GM19372 (cell line): Measurements from ENCODE around the gene SLC25A26.
"Not testable (repeated sequence)": the region's sequence is repeated elsewhere in the genome, so short reads cannot be mapped to it uniquely, and the experiment has no call there.

Experiments used
- ATAC-seq: cut with Tn5 transposase; IDR thresholded peaks from one replicate; pipeline ENCODE4 v1.9.1; 2021; ENCODE audit warnings: mild to moderate bottlenecking, low read depth, moderate library complexity; ENCODE audit not compliant: unreplicated experiment

SLC25A26 gene

DNA sequence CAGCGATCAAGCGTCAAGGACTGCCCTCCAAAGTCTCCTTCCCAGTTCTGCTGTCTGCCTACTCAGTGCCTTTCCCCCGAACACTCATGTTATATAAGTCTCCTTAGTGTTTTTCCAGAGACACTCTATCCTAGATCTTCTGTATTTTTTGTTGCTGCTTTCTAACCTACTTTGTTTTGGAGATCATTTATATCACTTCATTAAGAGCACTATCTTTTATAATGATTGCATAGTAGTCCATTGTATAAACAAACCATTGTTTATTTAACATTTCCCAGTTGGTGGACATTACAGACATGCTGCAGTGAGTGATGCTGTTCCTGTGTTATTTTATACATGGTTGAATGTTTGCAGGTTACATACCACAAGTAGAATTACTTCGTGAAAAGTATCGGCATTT lies 47.1 kb downstream of the SLC25A26 start:
- ATAC-seq = no peak

DNA sequence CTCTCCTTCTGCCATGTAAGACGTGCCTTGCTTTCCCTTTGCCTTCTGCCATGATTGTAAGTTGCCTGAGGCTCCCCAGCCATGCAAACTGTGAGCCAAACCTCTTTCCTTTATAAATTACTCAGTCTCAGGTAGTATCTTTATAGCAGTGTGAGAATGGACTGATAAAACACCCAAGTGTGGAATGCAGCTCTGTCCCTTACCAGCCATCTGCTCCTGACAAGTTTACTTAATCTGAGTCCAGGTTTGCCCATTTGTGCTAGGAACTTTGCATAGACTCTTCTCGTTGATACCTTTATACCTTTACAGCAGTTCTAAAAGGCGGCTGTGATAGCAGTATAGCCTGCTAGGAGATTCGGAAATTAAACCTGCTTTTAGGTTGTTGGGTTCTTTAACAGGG lies 48.1 kb downstream of the SLC25A26 start:
- no peak for ATAC-seq

DNA sequence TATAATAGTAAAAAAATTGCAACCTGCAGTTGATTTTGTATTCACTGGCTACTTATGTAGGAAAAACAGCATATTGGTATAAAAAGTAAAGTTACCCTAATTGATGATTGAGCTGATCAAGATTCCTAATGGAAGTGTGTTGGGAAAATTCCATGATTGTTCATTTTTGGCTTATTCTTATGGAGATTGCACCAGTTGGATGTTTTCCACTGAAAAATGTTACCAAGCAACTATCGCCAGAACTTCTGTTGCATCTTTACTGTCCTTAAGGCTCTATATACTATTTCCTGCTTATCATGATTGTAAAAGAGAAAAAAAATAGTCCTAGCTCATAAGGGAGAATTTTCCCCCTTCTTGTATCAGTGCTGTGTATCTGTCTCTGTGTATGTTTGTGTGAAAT lies 48.6 kb downstream of the SLC25A26 start:
- no peak for ATAC-seq

DNA sequence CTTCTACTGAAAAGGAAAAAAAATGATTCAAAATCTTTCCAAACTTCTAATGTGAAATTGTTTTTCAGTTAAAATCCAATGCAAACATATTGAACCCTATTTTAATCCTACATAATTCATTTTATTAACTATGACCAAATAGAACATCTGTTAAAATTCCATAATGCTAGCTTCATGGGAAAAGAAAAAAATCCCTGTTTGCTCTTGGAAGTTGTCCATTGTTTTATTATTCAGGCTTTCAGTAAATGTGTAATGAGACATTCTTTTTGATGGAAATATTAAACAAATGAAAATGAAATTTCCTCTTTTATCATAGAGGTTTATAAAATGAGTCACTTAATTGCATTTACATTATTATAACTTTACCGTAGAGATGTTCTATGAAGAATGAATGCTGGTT lies 49.5 kb downstream of the SLC25A26 start:
- no peak for ATAC-seq

DNA sequence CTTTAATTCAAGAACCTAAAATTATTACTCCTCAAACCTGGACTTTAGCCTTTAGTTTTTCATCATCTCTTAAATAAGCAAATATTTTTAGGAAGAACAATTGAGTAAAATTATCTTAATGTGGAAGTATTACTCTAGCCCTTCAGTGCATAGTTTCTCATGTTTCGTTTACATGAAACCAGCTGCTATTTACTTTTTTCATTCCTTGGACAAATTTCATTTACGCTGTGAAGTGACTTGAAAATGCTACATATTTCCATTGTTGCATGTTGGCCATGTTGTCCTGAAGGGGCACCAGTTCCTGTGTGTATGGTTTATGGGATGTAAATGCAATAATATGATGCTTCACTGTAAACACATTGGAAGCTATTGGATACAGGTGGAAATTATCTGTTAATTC lies 49.9 kb downstream of the SLC25A26 start:
- no peak for ATAC-seq

DNA sequence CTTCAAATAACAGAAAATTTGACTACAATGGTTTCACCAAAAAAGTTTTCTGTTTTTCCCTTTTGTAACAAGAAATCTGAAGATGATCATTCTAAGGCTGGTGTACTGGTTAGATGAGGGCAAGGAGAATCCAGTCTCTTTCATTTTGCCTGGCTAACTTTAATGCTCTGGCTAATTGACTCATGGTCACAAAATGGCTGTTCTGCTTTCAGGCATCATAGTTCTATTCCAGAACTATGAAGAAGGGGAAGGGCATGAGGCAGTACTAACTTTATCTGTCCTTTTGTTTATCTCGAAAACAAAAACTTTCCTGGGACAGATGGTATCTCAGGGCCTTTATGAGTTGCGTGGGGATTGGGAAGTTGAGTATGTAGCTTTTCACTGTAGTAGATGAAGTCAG lies 50.4 kb downstream of the SLC25A26 start:
- no peak for ATAC-seq

DNA sequence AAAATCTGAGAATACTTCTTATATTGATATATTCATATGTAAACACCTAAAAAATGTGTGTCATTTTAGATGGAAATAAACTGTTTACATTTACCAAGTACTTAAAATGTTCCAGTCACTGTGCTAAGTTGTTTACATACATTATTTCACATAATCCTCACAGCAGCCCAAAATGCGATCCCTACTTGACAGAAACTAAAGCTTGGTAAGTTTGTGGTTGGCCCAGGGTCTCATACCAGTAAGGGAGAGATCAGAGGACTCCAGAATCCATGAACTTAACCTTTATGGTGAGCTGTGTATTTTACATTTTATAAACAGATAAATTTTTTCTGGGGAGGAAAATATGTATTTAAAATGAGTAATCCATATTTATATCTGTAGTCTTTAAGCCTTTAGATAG lies 51.2 kb downstream of the SLC25A26 start:
- no peak for ATAC-seq

DNA sequence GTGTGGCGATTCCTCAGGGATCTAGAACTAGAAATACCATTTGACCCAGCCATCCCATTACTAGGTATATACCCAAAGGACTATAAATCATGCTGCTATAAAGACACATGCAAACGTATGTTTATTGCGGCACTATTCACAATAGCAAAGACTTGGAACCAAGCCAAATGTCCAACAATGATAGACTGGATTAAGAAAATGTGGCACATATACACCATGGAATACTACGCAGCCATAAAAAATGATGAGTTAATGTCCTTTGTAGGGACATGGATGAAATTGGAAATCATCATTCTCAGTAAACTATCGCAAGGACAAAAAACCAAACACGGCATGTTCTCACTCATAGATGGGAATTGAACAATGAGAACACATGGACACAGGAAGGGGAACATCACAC lies 54.0 kb downstream of the SLC25A26 start:
- not testable (repeated sequence) for ATAC-seq

DNA sequence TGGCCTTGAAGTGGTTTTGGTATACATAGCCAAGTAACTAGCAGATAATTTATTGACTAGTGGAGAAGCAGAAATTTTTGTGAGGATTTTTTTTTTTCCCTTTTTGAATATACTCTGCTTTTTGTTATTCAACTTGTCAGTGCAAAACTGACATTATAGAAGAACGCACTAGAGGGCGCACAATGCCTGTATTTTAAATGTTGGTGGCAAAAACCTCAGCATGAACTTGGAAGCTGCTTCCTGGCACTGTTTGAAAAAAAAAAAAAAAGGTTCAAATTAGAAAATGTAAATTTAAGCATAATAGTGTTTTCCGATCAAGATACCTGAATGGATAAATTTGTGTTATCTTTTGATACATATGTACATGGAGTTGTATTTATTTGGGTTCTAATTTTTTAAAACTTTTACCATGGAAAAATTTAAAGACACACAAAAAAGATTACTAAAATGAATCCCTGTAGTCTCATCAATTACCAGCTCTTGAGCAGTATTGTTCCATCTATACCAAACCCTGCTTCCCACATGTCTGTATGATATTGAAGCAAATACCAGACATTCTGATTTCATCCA lies 56.0 kb downstream of the SLC25A26 start:
- ATAC-seq = no peak

DNA sequence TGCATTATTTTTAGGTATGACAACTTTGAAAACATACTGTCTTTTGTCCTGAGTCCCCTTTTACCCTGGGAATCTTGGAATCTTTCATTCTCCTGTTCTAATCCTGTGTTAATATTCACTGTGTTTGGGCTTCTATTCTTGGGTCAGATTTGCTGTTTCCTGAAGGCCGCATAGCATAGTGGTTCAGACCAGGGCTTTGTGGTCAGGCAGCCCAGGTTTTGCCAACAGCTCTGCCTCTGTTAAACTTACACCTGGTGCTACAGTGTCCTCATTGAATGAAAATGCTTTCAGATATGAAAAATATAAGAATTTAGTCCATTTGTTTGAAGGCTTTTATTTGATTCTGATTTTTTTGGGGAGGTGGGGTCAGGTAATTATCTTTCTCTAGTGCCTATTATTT lies 58.4 kb downstream of the SLC25A26 start:
- no peak for ATAC-seq

DNA sequence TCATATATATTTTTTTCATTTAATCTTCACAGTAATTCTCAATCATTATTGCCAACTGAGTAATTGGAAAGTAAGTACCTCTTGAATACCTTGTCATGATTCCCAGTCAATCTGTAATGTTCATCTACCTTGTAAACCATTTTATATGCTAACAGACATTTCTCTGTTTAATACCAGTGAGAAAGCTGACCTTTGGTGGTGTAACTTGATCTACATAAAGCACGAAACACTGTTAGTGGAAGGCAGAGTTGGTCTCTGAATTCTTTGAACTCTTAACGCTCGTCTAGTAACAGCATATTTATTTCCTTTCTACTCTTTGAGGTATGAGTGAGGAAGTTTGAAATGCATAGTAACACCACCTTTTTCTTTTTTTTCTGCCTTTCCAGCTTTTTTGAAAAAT lies 59.5 kb downstream of the SLC25A26 start:
- no peak for ATAC-seq

DNA sequence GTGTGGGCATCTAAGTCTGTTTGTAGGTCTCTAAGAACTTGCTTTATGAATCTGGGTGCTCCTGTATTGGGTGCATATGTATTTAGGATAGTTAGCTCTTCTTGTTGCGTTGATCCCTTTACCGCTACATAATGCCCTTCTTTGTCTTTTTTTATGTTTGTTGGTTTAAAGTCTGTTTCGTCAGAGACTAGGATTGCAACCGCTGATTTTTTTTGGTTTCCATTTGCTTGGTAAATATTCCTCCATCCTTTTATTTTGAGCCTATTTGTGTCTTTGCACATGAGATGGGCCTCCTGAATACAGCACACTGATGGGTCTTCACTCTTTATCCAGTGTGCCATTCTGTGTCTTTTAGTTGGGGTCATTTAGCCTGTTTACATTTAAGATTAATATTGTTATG lies 71.1 kb downstream of the SLC25A26 start:
- ATAC-seq = not testable (repeated sequence)

DNA sequence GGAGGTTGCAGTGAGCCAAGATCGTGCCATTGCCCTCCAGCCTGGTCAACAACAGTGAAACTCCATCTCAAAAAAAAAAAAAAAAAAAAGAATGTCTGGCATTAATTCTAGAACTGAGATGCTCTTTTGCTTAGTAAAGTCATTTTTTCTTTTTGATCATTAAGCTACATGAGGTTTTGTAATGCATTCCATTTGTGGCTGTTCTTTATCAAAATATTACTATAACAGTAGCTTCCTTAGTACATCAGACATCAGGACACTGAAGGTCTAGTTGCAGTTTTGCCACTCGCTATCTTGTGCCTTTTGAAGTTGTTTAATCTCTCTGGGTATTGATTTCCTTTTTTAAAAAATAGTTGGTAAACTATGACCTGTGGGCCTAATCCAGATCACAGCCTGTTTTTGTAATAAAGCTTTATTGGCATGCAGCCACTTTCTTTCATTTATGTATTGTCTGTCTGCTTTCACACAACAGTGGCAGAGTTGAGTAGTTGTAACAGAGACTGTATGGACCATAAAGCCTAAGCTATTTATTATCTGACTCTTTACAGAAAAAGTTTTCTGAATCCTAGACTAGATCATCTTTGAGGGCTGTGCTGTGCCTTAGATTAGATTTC lies 76.6 kb downstream of the SLC25A26 start:
- no peak for ATAC-seq

DNA sequence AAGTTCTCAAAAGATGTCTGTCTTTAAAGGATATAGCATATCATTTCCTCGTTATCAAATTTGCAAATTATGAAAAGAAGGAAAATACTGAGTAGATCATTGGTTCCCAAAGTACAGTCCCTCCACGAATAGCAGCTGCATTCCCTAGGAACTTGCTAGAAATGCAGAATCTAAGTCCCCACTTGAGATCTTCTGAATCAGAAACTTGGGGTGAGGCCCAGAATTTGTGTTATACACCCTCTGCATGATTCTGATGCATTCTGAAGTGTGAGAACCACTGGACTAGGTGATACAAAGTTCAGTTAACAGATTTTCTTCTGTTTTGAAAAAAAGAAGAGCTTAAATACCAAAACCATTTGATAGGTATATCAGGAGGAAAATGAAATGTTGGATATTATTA lies 77.1 kb downstream of the SLC25A26 start:
- no peak for ATAC-seq

DNA sequence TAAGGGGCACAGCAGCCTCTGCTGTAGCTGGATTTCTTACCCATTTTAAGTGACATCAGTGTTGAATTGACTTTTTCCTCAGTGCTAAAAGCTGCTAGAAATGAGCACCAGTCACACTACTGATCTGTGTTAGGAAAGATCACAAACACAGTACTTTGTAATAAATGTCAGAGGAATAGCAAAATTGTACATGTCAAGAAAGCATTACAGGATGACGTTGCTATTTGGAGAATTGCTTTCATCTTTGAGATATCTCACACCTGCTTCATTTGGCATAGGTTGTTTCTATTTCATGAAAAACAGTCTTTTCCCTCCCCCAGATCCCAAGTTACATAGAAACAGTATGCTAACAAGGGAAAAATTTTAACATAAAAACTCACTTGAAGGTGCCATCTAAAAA lies 77.8 kb downstream of the SLC25A26 start:
- ATAC-seq = no peak

DNA sequence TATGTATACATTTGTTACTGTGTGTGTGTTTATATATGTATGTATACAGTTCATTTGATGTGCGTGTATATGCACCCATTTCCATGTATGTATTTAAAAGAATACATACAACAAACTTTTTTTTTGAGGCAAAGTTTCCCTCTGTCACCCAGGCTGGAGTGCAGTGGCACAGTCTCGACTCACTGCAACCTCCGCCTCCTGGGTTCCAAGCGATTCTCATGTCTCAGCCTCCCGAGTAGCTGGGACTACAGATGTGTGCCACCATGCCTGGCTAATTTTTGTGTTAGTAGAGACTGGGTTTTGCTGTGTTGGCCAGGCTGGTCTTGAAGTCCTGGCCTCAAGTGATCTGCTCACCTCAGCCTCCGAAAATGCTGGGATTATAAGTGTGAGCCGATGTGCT lies 78.3 kb downstream of the SLC25A26 start:
- not testable (repeated sequence) for ATAC-seq

DNA sequence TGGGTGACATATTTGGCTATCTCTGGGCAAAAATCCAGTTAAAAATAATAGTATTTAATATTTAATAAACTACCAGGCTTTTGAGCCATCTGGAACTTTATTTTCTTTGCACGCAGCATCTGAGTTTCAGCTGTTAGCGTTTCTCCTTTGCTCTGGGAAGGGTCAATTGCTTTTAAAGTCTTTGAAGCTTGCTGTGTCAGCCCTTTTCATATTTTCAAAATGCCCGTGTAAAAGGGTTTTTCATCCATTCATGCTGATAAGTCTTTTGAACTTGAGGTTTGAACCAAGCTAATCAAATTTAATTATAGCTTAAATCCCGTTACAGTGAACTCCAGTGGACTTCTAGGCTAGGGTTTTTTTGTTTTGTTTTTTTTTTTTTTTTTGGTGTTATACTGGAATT lies 79.1 kb downstream of the SLC25A26 start:
- ATAC-seq = no peak

DNA sequence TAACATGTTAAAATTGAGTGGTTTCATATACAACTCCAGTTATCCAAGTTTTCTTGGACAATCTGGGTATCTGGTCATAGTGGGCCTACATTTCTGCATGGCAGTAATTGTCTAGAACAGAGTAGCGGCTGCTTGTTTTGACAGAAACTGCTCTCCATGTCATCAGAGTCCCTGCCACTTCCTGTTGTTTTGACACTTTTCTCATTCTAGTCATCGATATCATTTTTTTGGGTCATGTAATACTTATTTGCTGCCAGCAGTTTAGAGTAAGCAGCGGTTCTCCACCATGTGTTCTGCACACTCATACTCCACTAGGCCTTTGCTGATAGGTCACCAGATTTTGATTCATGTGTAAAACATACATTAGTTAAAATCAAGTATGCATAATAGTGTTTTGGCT lies 81.5 kb downstream of the SLC25A26 start:
- ATAC-seq = peak; percentile 70

DNA sequence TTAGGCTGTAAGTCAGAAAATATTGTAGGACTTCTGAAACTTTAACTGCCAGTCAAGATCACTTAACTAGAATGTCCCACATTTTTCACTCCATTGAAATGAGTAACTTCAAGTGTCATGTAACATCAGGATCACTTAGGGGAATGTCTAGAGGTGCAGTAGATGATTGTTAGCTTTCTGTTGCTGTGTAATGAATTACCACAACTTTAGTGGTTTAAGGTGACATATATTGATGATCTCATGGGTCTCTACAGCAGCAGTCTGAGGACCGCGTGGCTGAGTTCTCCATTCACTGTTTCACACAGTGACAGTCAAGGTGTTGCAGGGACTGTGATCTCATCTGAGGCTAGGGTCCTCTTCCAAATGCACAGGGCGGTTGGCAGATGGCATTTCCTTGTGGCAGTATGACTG lies 82.7 kb downstream of the SLC25A26 start:
- ATAC-seq = no peak

DNA sequence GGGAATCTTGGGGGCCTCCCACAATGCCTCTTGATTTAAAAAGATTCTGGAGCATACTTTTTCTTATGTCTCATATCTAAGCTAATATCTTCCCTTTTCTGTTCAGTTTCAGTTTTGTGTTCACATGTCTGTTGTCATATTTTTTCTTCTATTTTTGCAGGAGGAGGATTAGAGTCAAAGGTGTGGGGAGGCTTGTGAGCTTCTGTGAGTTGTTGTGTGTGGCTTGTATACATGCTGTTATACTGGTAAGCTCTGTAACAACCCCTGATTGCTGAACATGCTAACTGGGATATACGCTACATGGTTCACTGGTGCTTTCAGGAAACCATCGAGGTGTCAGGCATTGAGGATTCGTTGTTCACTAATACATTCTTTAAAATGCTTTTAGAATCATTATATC lies 83.5 kb downstream of the SLC25A26 start:
- ATAC-seq = no peak

DNA sequence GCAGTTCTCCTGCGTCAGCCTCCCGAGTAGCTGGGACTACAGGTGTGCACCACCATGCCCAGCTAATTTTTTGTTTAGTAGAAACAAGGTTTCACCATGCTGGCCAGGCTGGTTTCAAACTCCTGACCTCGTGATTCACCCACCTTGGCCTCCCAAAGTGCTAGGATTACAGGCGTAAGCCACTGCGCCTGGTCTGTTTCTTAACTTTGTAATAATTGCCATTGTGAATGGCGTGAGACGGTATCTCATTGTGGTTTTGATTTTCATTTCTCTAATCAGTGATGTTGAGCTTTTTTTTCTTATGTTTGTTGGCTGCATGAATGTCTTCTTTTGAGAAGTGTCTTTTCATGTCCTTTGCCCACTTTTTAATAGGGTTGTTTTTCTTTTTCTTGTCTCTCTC lies 85.3 kb downstream of the SLC25A26 start:
- ATAC-seq = not testable (repeated sequence)

DNA sequence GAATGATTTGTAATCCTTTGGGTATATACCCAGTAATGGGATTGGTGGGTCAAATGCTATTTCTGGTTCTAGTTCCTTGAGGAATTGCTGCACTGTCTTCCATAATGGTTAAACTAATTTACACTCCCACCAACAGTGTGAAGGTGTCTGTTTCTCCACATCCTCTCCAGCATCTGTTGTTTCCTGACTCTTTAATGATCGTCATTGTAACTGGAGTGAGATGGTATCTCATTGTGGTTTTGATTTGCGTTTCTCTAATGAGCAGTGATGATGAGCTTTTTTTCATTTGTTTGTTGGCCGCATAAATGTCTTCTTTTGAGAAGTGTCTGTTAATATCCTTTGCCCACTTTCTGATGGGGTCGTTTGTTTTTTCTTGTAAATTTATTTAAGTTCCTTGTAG lies 86.2 kb downstream of the SLC25A26 start:
- not testable (repeated sequence) for ATAC-seq

DNA sequence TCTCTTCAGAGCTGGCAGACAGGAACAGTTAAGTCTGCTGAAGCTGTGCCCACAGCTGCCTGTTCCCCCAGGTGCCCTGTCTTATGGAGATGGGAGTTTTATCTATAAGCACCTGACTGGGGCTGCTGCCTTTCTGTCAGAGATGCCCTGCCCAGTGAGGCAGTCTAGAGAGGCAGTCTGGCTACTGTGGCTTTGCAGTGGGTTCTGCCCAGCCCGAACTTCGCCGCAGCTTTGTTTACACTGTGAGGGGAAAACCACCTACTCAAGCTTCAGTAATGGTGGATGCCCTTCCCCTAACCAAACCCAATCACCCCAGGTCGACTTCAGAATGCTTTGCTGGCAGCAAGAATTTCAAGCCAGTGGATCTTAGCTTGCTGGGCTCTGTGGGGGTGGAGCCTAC lies 91.2 kb downstream of the SLC25A26 start:
- no peak for ATAC-seq
